ENCODE data around the gene HCN4. TPM values are rescaled to one million over a fixed set of nuclear protein-coding genes. Genes with fewer than 3 reads are reported as not detected.

The HCN4 gene
- total RNA-seq, 3 donors from 2014 or later = 0.14 to 0.23 (median 0.19) TPM

DNA sequence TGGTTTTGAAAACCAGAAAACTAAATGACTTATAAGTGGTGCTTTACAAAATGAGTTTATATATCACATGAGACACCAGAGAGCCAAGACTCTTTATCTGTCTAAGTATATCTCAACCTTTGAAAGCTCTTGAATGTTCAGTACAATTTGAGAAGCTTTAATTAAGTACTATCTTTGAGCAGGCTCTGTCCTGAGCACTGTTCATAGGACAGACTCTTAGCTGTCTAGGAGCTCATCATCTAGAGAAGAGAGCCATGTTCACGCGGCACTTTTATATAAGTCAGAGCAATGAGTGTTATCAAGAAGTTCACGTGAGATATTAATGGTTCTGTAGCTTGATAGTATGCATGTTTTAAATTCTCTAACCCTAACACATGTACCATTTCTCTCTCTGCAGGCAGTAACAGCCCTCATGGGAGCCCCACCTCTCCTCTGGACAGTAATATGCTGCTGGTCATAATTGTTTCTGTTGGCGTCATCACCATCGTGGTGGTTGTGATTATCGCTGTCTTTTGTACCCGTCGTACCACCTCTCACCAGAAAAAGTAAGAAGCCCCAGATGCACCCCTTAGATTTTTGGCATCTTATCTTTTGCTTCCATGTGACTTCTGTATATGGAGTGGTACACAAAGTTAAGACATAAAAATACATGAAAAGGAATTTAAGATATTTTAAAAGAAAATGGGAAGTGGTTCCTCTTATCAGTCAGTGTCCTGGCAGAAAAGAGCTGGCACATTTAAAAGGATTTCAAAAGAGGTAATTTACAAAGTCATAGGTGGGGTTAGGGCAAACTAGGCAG lies 86.0 kb downstream of the HCN4 start:
- no peaks in the 10 kb centered on the region for H3K9me3 ChIP-seq
- peaks cover 7% of the 10 kb centered on the region for H3K36me3 ChIP-seq (ENCODE audit: low read depth)
- no peak for ATAC-seq
- no peaks in the 10 kb centered on the region for H3K4me1 ChIP-seq (ENCODE audit: low read depth)
- intact Hi-C loops (cut with DNase I, micrococcal nuclease) = no loop called here
- DNase-seq = no peak
- no peak for TF ChIP-seq CTCF (IDR thresholded peaks at IDR 0.05)
- H3K4me3 ChIP-seq = no peak overlapping the region

DNA sequence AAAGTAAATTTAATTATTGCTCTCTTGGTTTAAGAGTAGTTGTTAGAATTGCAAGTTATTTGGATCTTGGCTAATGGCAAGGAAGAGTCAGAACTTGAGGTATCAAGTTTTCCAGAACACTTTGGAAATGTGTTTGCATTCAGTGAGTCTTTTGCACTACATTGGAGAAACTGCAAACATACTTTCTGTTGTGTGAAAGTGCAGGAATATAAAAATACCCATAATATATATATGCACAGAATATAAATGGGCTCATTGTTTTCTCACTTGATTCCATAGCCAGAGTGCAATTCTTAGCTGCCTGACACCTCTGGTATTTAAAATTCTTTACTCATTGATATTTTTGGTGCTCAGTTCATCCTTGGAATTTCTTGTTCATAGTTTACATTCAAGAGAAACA lies 92.9 kb downstream of the HCN4 start:
- Histone ChIP-seq H3K4me3 (no peak overlapping the region), H3K4me1 (ENCODE audit: low read depth) (no peaks in the 10 kb centered on the region), H3K36me3 (ENCODE audit: low read depth) (no peaks in the 10 kb centered on the region), H3K9me3 (no peaks in the 10 kb centered on the region)
- intact Hi-C loops (cut with DNase I, micrococcal nuclease) = no loop called here
- ATAC-seq (no peak), DNase-seq (no peak)
- TF ChIP-seq CTCF (IDR thresholded peaks at IDR 0.05) = no peak

- intact Hi-C loops (cut with DNase I, micrococcal nuclease) = no loop called here
- TF ChIP-seq CTCF (IDR thresholded peaks at IDR 0.05) = peak; percentile 61
- peak in 1 of 3 donors; percentile 71 for DNase-seq
- Histone ChIP-seq H3K4me3 (no peak overlapping the region), H3K36me3 (ENCODE audit: low read depth) (no peaks in the 10 kb centered on the region), H3K9me3 (no peaks in the 10 kb centered on the region), H3K4me1 (ENCODE audit: low read depth) (no peaks in the 10 kb centered on the region)
- ATAC-seq = peak; percentile 80
Observed at GRCh38 chr15:73273181-73274002, 95.4 kb downstream of the HCN4 start.

GRCh38 chr15:73270366-73271097 lies 98.2 kb downstream of the HCN4 start:
- H3K36me3 ChIP-seq (ENCODE audit: low read depth) = no peaks in the 10 kb centered on the region
- DNase-seq (no peak), ATAC-seq (no peak)
- no peaks in the 10 kb centered on the region for H3K4me1 ChIP-seq (ENCODE audit: low read depth)
- no peak for TF ChIP-seq CTCF (IDR thresholded peaks at IDR 0.05)
- H3K9me3 ChIP-seq = no peaks in the 10 kb centered on the region
- no peak overlapping the region for H3K4me3 ChIP-seq
- intact Hi-C loops (cut with DNase I, micrococcal nuclease) = no loop called here

Other genes starting within 250 kb of the HCN4 start
- gene REC114, start 74.2 kb upstream of the HCN4 start, total RNA-seq = not detected

Measured in mucosa of descending colon (tissue), 3 donors.